GM19452 (cell line): ENCODE results near the gene CHMP3.
"Not testable (repeated sequence)": the region's sequence is repeated elsewhere in the genome, so short reads cannot be mapped to it uniquely, and the experiment has no call there.

ENCODE experiments used
- ATAC-seq: cut with Tn5 transposase; IDR thresholded peaks from one replicate; pipeline ENCODE4 v1.9.1; 2021; ENCODE audit not compliant: unreplicated experiment

CHMP3 gene

GRCh38 chr2:86512892-86513291 is 50.4 kb downstream of the CHMP3 start:
- ATAC-seq, result no peak

GRCh38 chr2:86512034-86512433 is 51.2 kb downstream of the CHMP3 start:
- ATAC-seq, result no peak

GRCh38 chr2:86510436-86510933 is 52.8 kb downstream of the CHMP3 start:
- ATAC-seq, result no peak

- ATAC-seq, result no peak
Measured at GRCh38 chr2:86507600-86507999, 55.6 kb downstream of the CHMP3 start.

- no peak for ATAC-seq
Measured at GRCh38 chr2:86500325-86501083, 62.7 kb downstream of the CHMP3 start.

- ATAC-seq, result no peak
Measured at GRCh38 chr2:86499326-86499725, 63.9 kb downstream of the CHMP3 start.

- no peak for ATAC-seq
Measured at GRCh38 chr2:86498468-86499260, 64.6 kb downstream of the CHMP3 start.

GRCh38 chr2:86496391-86496790 is 66.9 kb downstream of the CHMP3 start:
- ATAC-seq, result not testable (repeated sequence)

- no peak for ATAC-seq
Measured at GRCh38 chr2:86492048-86492453, 71.2 kb downstream of the CHMP3 start.

GRCh38 chr2:86491088-86491487 is 72.2 kb downstream of the CHMP3 start:
- no peak for ATAC-seq

GRCh38 chr2:86490245-86490644 is 73.0 kb downstream of the CHMP3 start:
- no peak for ATAC-seq

GRCh38 chr2:86489542-86489941 is 73.7 kb downstream of the CHMP3 start:
- no peak for ATAC-seq

GRCh38 chr2:86488561-86489250 is 74.5 kb downstream of the CHMP3 start:
- ATAC-seq, result no peak

- no peak for ATAC-seq
Measured at GRCh38 chr2:86487062-86487461, 76.2 kb downstream of the CHMP3 start.

GRCh38 chr2:86485802-86486201 is 77.4 kb downstream of the CHMP3 start:
- no peak for ATAC-seq

- no peak for ATAC-seq
Measured at GRCh38 chr2:86485103-86485502, 78.1 kb downstream of the CHMP3 start.

GRCh38 chr2:86484385-86484784 is 78.9 kb downstream of the CHMP3 start:
- no peak for ATAC-seq

- ATAC-seq, result no peak
Measured at GRCh38 chr2:86482034-86482433, 81.2 kb downstream of the CHMP3 start.

GRCh38 chr2:86480105-86480504 is 83.1 kb downstream of the CHMP3 start:
- ATAC-seq, result no peak

- no peak for ATAC-seq
Measured at GRCh38 chr2:86477349-86477748, 85.9 kb downstream of the CHMP3 start.

GRCh38 chr2:86476918-86477317 is 86.3 kb downstream of the CHMP3 start:
- ATAC-seq, result no peak

- ATAC-seq, result no peak
Measured at GRCh38 chr2:86476092-86476491, 87.2 kb downstream of the CHMP3 start.
